ENCODE data around the gene RREB1. TPM values are rescaled to one million over a fixed set of nuclear protein-coding genes. Genes with fewer than 3 reads are reported as not detected.

Gene RREB1
- polyA plus RNA-seq, 4 donors = 6.5 to 38.3 (median 11.5) TPM

- DNase-seq (no peak), FAIRE-seq (no peak)
- Histone ChIP-seq H3K27me3 (ENCODE audit: control insufficient read depth in 3 of 3, insufficient read depth in 3 of 3, low read length in 3 of 3) (no peaks in the 10 kb centered on the region), H3K36me3 (ENCODE audit: control insufficient read depth in 3 of 3, insufficient read depth in 2 of 3, low read depth in 1 of 3, low read length in 3 of 3) (no peaks in the 10 kb centered on the region), H3K27ac (ENCODE audit: low read depth in 1 of 3, low read length in 2 of 3) (no peak overlapping the region), H3K4me3 (ENCODE audit: low read depth in 1 of 3, low read length in 3 of 3) (no peak overlapping the region), H3K9me3 (ENCODE audit: control insufficient read depth in 2 of 2, insufficient read depth in 1 of 2, low read depth in 1 of 2, low read length in 1 of 2) (no peaks in the 10 kb centered on the region), H3K4me1 (ENCODE audit: control insufficient read depth in 3 of 3, insufficient read depth in 2 of 3, low read depth in 1 of 3, low read length in 2 of 3) (peaks cover 0 to under 1% (median 0%) of the 10 kb centered on the region in 3 donors)
- 60 to 70% (median 65%) methylated on average over 7 of the region's 7 CpGs for WGBS, 3 donors
Observed at GRCh38 chr6:7276199-7276524, 168.4 kb downstream of the RREB1 start.

GRCh38 chr6:7282097-7282906 lies 174.5 kb downstream of the RREB1 start:
- 59 to 86% (median 67%) methylated on average over 10 of the region's 10 CpGs for WGBS, 3 donors
- DNase-seq (no peak), FAIRE-seq (no peak)
- Histone ChIP-seq H3K27ac (ENCODE audit: low read depth in 1 of 3, low read length in 2 of 3) (peak overlapping the region in 1 of 3 donors; percentile 30), H3K4me1 (ENCODE audit: control insufficient read depth in 3 of 3, insufficient read depth in 2 of 3, low read depth in 1 of 3, low read length in 2 of 3) (no peaks in the 10 kb centered on the region), H3K9me3 (ENCODE audit: control insufficient read depth in 2 of 2, insufficient read depth in 1 of 2, low read depth in 1 of 2, low read length in 1 of 2) (no peaks in the 10 kb centered on the region), H3K36me3 (ENCODE audit: control insufficient read depth in 3 of 3, insufficient read depth in 2 of 3, low read depth in 1 of 3, low read length in 3 of 3) (peaks cover 0 to 10% (median 0%) of the 10 kb centered on the region in 3 donors), H3K4me3 (ENCODE audit: low read depth in 1 of 3, low read length in 3 of 3) (no peak overlapping the region), H3K27me3 (ENCODE audit: control insufficient read depth in 3 of 3, insufficient read depth in 3 of 3, low read length in 3 of 3) (no peaks in the 10 kb centered on the region)

GRCh38 chr6:7283676-7284075 lies 175.9 kb downstream of the RREB1 start:
- no peaks in the 10 kb centered on the region for H3K4me1 ChIP-seq (ENCODE audit: control insufficient read depth in 3 of 3, insufficient read depth in 2 of 3, low read depth in 1 of 3, low read length in 2 of 3)
- peaks cover 0 to 10% (median 3%) of the 10 kb centered on the region in 3 donors for H3K36me3 ChIP-seq (ENCODE audit: control insufficient read depth in 3 of 3, insufficient read depth in 2 of 3, low read depth in 1 of 3, low read length in 3 of 3)
- FAIRE-seq (no peak), DNase-seq (no peak)
- H3K27me3 ChIP-seq (ENCODE audit: control insufficient read depth in 3 of 3, insufficient read depth in 3 of 3, low read length in 3 of 3) = no peaks in the 10 kb centered on the region
- WGBS, 3 donors = 72 to 85% (median 81%) methylated on average over 2 of the region's 2 CpGs
- no peaks in the 10 kb centered on the region for H3K9me3 ChIP-seq (ENCODE audit: control insufficient read depth in 2 of 2, insufficient read depth in 1 of 2, low read depth in 1 of 2, low read length in 1 of 2)
- no peak overlapping the region for H3K4me3 ChIP-seq (ENCODE audit: low read depth in 1 of 3, low read length in 3 of 3)
- H3K27ac ChIP-seq (ENCODE audit: low read depth in 1 of 3, low read length in 2 of 3) = no peak overlapping the region

- Histone ChIP-seq H3K36me3 (ENCODE audit: control insufficient read depth in 3 of 3, insufficient read depth in 2 of 3, low read depth in 1 of 3, low read length in 3 of 3) (peaks cover 2 to 10% (median 10%) of the 10 kb centered on the region in 3 donors), H3K27me3 (ENCODE audit: control insufficient read depth in 3 of 3, insufficient read depth in 3 of 3, low read length in 3 of 3) (no peaks in the 10 kb centered on the region), H3K4me1 (ENCODE audit: control insufficient read depth in 3 of 3, insufficient read depth in 2 of 3, low read depth in 1 of 3, low read length in 2 of 3) (no peaks in the 10 kb centered on the region), H3K4me3 (ENCODE audit: low read depth in 1 of 3, low read length in 3 of 3) (no peak overlapping the region), H3K9me3 (ENCODE audit: control insufficient read depth in 2 of 2, insufficient read depth in 1 of 2, low read depth in 1 of 2, low read length in 1 of 2) (no peaks in the 10 kb centered on the region), H3K27ac (ENCODE audit: low read depth in 1 of 3, low read length in 2 of 3) (no peak overlapping the region)
- FAIRE-seq (no peak), DNase-seq (no peak)
- WGBS, 3 donors = 93 to 96% (median 96%) methylated on average over 6 of the region's 6 CpGs
Observed at GRCh38 chr6:7285416-7285815, 177.7 kb downstream of the RREB1 start.

- DNase-seq (no peak), FAIRE-seq (no peak)
- Histone ChIP-seq H3K9me3 (ENCODE audit: control insufficient read depth in 2 of 2, insufficient read depth in 1 of 2, low read depth in 1 of 2, low read length in 1 of 2) (no peaks in the 10 kb centered on the region), H3K4me1 (ENCODE audit: control insufficient read depth in 3 of 3, insufficient read depth in 2 of 3, low read depth in 1 of 3, low read length in 2 of 3) (no peaks in the 10 kb centered on the region), H3K36me3 (ENCODE audit: control insufficient read depth in 3 of 3, insufficient read depth in 2 of 3, low read depth in 1 of 3, low read length in 3 of 3) (peaks cover 7 to 31% (median 23%) of the 10 kb centered on the region in 3 donors), H3K4me3 (ENCODE audit: low read depth in 1 of 3, low read length in 3 of 3) (no peak overlapping the region), H3K27me3 (ENCODE audit: control insufficient read depth in 3 of 3, insufficient read depth in 3 of 3, low read length in 3 of 3) (no peaks in the 10 kb centered on the region), H3K27ac (ENCODE audit: low read depth in 1 of 3, low read length in 2 of 3) (no peak overlapping the region)
- WGBS, 3 donors = 88 to 97% (median 91%) methylated on average over 1 of the region's 1 CpG
Observed at GRCh38 chr6:7290079-7290478, 182.3 kb downstream of the RREB1 start.

- H3K9me3 ChIP-seq (ENCODE audit: control insufficient read depth in 2 of 2, insufficient read depth in 1 of 2, low read depth in 1 of 2, low read length in 1 of 2) = no peaks in the 10 kb centered on the region
- WGBS, 3 donors = 84 to 88% (median 86%) methylated on average over 6 of the region's 6 CpGs
- H3K27ac ChIP-seq (ENCODE audit: low read depth in 1 of 3, low read length in 2 of 3) = no peak overlapping the region
- H3K36me3 ChIP-seq (ENCODE audit: control insufficient read depth in 3 of 3, insufficient read depth in 2 of 3, low read depth in 1 of 3, low read length in 3 of 3) = peaks cover 7 to 32% (median 30%) of the 10 kb centered on the region in 3 donors
- H3K4me3 ChIP-seq (ENCODE audit: low read depth in 1 of 3, low read length in 3 of 3) = no peak overlapping the region
- DNase-seq = peak in 1 of 2 donors; percentile 42
- no peaks in the 10 kb centered on the region for H3K27me3 ChIP-seq (ENCODE audit: control insufficient read depth in 3 of 3, insufficient read depth in 3 of 3, low read length in 3 of 3)
- H3K4me1 ChIP-seq (ENCODE audit: control insufficient read depth in 3 of 3, insufficient read depth in 2 of 3, low read depth in 1 of 3, low read length in 2 of 3) = no peaks in the 10 kb centered on the region
- no peak for FAIRE-seq
Observed at GRCh38 chr6:7292596-7293255, 185.0 kb downstream of the RREB1 start.

- no peak overlapping the region for H3K27ac ChIP-seq (ENCODE audit: low read depth in 1 of 3, low read length in 2 of 3)
- no peaks in the 10 kb centered on the region for H3K9me3 ChIP-seq (ENCODE audit: control insufficient read depth in 2 of 2, insufficient read depth in 1 of 2, low read depth in 1 of 2, low read length in 1 of 2)
- DNase-seq (no peak), FAIRE-seq (no peak)
- WGBS, 3 donors = 87 to 95% (median 87%) methylated on average over 3 of the region's 3 CpGs
- H3K36me3 ChIP-seq (ENCODE audit: control insufficient read depth in 3 of 3, insufficient read depth in 2 of 3, low read depth in 1 of 3, low read length in 3 of 3) = peaks cover 10 to 42% (median 23%) of the 10 kb centered on the region in 3 donors
- H3K4me1 ChIP-seq (ENCODE audit: control insufficient read depth in 3 of 3, insufficient read depth in 2 of 3, low read depth in 1 of 3, low read length in 2 of 3) = no peaks in the 10 kb centered on the region
- H3K27me3 ChIP-seq (ENCODE audit: control insufficient read depth in 3 of 3, insufficient read depth in 3 of 3, low read length in 3 of 3) = no peaks in the 10 kb centered on the region
- no peak overlapping the region for H3K4me3 ChIP-seq (ENCODE audit: low read depth in 1 of 3, low read length in 3 of 3)
Observed at GRCh38 chr6:7295916-7296315, 188.2 kb downstream of the RREB1 start.

- H3K27ac ChIP-seq (ENCODE audit: low read depth in 1 of 3, low read length in 2 of 3) = no peak overlapping the region
- peaks cover 14 to 42% (median 29%) of the 10 kb centered on the region in 3 donors for H3K36me3 ChIP-seq (ENCODE audit: control insufficient read depth in 3 of 3, insufficient read depth in 2 of 3, low read depth in 1 of 3, low read length in 3 of 3)
- H3K27me3 ChIP-seq (ENCODE audit: control insufficient read depth in 3 of 3, insufficient read depth in 3 of 3, low read length in 3 of 3) = no peaks in the 10 kb centered on the region
- FAIRE-seq (no peak), DNase-seq (no peak)
- no peaks in the 10 kb centered on the region for H3K4me1 ChIP-seq (ENCODE audit: control insufficient read depth in 3 of 3, insufficient read depth in 2 of 3, low read depth in 1 of 3, low read length in 2 of 3)
- 93 to 96% (median 94%) methylated on average over 2 of the region's 2 CpGs for WGBS, 3 donors
- H3K4me3 ChIP-seq (ENCODE audit: low read depth in 1 of 3, low read length in 3 of 3) = no peak overlapping the region
- H3K9me3 ChIP-seq (ENCODE audit: control insufficient read depth in 2 of 2, insufficient read depth in 1 of 2, low read depth in 1 of 2, low read length in 1 of 2) = no peaks in the 10 kb centered on the region
Observed at GRCh38 chr6:7296602-7297001, 188.8 kb downstream of the RREB1 start.

All from small intestine (tissue), 7 donors.